IMR-90 (cell line): ENCODE data around the gene TICAM2. TPM values are rescaled to one million over a fixed set of nuclear protein-coding genes. Genes with fewer than 3 reads are reported as not detected.

Experiments
- ATAC-seq: fragments of 200-7000 bp; cut with Tn5 transposase; 2 replicates; pipeline ENCODE4 v1.9.1; 2020; ENCODE audit warnings: low read depth, mild to moderate bottlenecking, moderate library complexity
- BruUV-seq: library from RNA; stranded (reverse); fragments of 400-500 nt; replicated peaks from 2 replicates; lab custom pipeline; 2021; lab: Mats Ljungman, UMichigan
- CTCF ChIA-PET: fragments of 300-600 bp; formaldehyde crosslinking; extraction: SDS; loops from one replicate; lab custom pipeline; 2021; ENCODE audit warnings: antibody characterized with exemption; lab: Yijun Ruan, JAX
- POLR2A ChIA-PET: fragments of 300-600 bp; sonication (Branson Sonifier 250); formaldehyde crosslinking; loops from one replicate; lab custom pipeline; 2022; ENCODE audit warnings: antibody characterized with exemption; ENCODE audit not compliant: unreplicated experiment; lab: Charles Lee
- DNase-seq: peaks from one replicate; pipeline ENCODE4 v3.0.0; 2013
- H2AFZ ChIP-seq: replicated peaks from 2 replicates; pipeline ENCODE3; 2013; ENCODE audit warnings: low read length, mild to moderate bottlenecking; ENCODE audit not compliant: poor library complexity
- H2AK5ac ChIP-seq: 2 replicates; pipeline ENCODE4 v1.6.1; 2013; ENCODE audit warnings: low read depth, low read length, inconsistent platforms
- H2AK9ac ChIP-seq: replicated peaks from 2 replicates; pipeline ENCODE3; 2013; ENCODE audit warnings: mild to moderate bottlenecking, low read depth, low read length, moderate library complexity; ENCODE audit not compliant: poor library complexity
- H2BK120ac ChIP-seq: 2 replicates; pipeline ENCODE4 v1.6.1; 2013; ENCODE audit warnings: low read depth, low read length, inconsistent platforms
- H2BK15ac ChIP-seq: 3 replicates; pipeline ENCODE4 v1.6.1; 2013; ENCODE audit warnings: low read depth, low read length, inconsistent platforms
- H2BK20ac ChIP-seq: 2 replicates; pipeline ENCODE4 v1.6.1; 2013; ENCODE audit warnings: low read depth, mild to moderate bottlenecking, inconsistent platforms, low read length, moderate library complexity
- H2BK5ac ChIP-seq: 2 replicates; pipeline ENCODE4 v1.6.1; 2013; ENCODE audit warnings: mild to moderate bottlenecking, low read depth, low read length, inconsistent platforms; ENCODE audit not compliant: poor library complexity, severe bottlenecking
- H3K14ac ChIP-seq: replicated peaks from 2 replicates; pipeline ENCODE4 v1.6.1; 2013; ENCODE audit warnings: low read depth, low read length, inconsistent platforms
- H3K18ac ChIP-seq: 2 replicates; pipeline ENCODE4 v1.6.1; 2013; ENCODE audit warnings: low read depth, low read length, control low read depth
- H3K23ac ChIP-seq: 2 replicates; pipeline ENCODE4 v1.6.1; 2013; ENCODE audit warnings: low read depth, low read length, inconsistent platforms
- H3K27ac ChIP-seq: 2 replicates; pipeline ENCODE4 v1.5.1; 2013; ENCODE audit warnings: mild to moderate bottlenecking, control low read depth, low read length; ENCODE audit not compliant: insufficient read depth
- H3K27me3 ChIP-seq: 2 replicates; pipeline ENCODE4 v1.6.1; 2013; ENCODE audit warnings: low read length; ENCODE audit not compliant: control insufficient read depth, insufficient read depth
- H3K36me3 ChIP-seq: 2 replicates; pipeline ENCODE4 v1.6.1; 2013; ENCODE audit warnings: low read length, mixed read lengths; ENCODE audit not compliant: control insufficient read depth, insufficient read depth
- H3K4ac ChIP-seq: 2 replicates; pipeline ENCODE4 v1.6.1; 2013; ENCODE audit warnings: low read depth, low read length, inconsistent platforms
- H3K4me1 ChIP-seq: 2 replicates; pipeline ENCODE4 v1.6.1; 2013; ENCODE audit warnings: low read length, mixed read lengths; ENCODE audit not compliant: control insufficient read depth, insufficient read depth
- H3K4me2 ChIP-seq: 2 replicates; pipeline ENCODE4 v1.6.1; 2013; ENCODE audit warnings: low read depth, mild to moderate bottlenecking, control low read depth, low read length, moderate library complexity
- H3K4me3 ChIP-seq: 2 replicates; pipeline ENCODE4 v1.5.1; 2013; ENCODE audit warnings: low read depth, mild to moderate bottlenecking, control low read depth, low read length, moderate library complexity; ENCODE audit not compliant: insufficient read depth
- H3K56ac ChIP-seq: 2 replicates; pipeline ENCODE4 v1.6.1; 2013; ENCODE audit warnings: low read length, inconsistent platforms; ENCODE audit not compliant: insufficient read depth; ENCODE audit errors: extremely low read depth
- H3K79me1 ChIP-seq, 2 experiments: 2 replicates each; pipeline ENCODE4 v1.6.1; 2013; ENCODE audit warnings: low read length in 2 of 2, inconsistent platforms in 1 of 2, low read depth in 1 of 2
- H3K9ac ChIP-seq: 2 replicates; pipeline ENCODE4 v1.6.1; 2013; ENCODE audit warnings: low read depth, low read length, control low read depth
- H3K9me1 ChIP-seq: 2 replicates; pipeline ENCODE4 v1.6.1; 2013; ENCODE audit warnings: low read length, inconsistent platforms; ENCODE audit not compliant: insufficient read depth
- H3K9me3 ChIP-seq: 2 replicates; pipeline ENCODE4 v1.6.1; 2013; ENCODE audit warnings: low read length; ENCODE audit not compliant: control insufficient read depth, insufficient read depth
- H4K20me1 ChIP-seq: 2 replicates; pipeline ENCODE4 v1.6.1; 2013; ENCODE audit warnings: low read length, inconsistent platforms; ENCODE audit not compliant: insufficient read depth
- H4K5ac ChIP-seq: 2 replicates; pipeline ENCODE4 v1.6.1; 2013; ENCODE audit warnings: mild to moderate bottlenecking, low read depth, low read length, control low read depth
- H4K8ac ChIP-seq, 2 experiments: 2 replicates each; pipeline ENCODE4 v1.6.1; 2013; ENCODE audit warnings: low read depth in 2 of 2, low read length in 2 of 2, control low read depth in 1 of 2, inconsistent platforms in 1 of 2
- H4K91ac ChIP-seq: 2 replicates; pipeline ENCODE4 v1.6.1; 2013; ENCODE audit warnings: low read depth, low read length, inconsistent platforms; ENCODE audit not compliant: insufficient read depth
- CEBPB ChIP-seq: IDR thresholded peaks from 2 replicates; pipeline ENCODE4 v1.6.1; 2012; ENCODE audit warnings: low read depth, low read length, improper control_type of control experiment
- MAZ ChIP-seq: IDR thresholded peaks from 2 replicates; pipeline ENCODE4 v1.6.1; 2012; ENCODE audit warnings: low read depth, mild to moderate bottlenecking, low read length, improper control_type of control experiment, moderate library complexity, borderline replicate concordance
- MXI1 ChIP-seq: IDR thresholded peaks from 2 replicates; pipeline ENCODE4 v1.6.1; 2012; ENCODE audit warnings: low read depth, mild to moderate bottlenecking, low read length, moderate library complexity, borderline replicate concordance
- NFE2L2 ChIP-seq: fragments of 150-350 bp; IDR thresholded peaks from 2 replicates; pipeline ENCODE4 v1.6.1; 2016; ENCODE audit warnings: low read depth, mild to moderate bottlenecking, low read length
- POLR2A ChIP-seq: IDR thresholded peaks from 2 replicates; pipeline ENCODE4 v1.6.1; 2012; ENCODE audit warnings: mild to moderate bottlenecking, low read depth, low read length
- RCOR1 ChIP-seq: IDR thresholded peaks from 2 replicates; pipeline ENCODE4 v1.6.1; 2012; ENCODE audit warnings: mild to moderate bottlenecking, low read length, improper control_type of control experiment; ENCODE audit not compliant: insufficient replicate concordance
- WGBS, 2 experiments: methylation state at CpG; one replicate each; pipeline versions ENCODE4 v1.1.5 to v1.1.7; 2013; ENCODE audit warnings: missing lambda C conversion rate in 2 of 2; ENCODE audit not compliant: insufficient read length in 1 of 2; ENCODE audit errors: extremely low coverage in 2 of 2; 5-methylcytosine and 5-hydroxymethylcytosine counted together
- dilution Hi-C: fragments of 300-500 bp; cut with HindIII; formaldehyde crosslinking; loops from one replicate; pipeline ENCODE4 v1.14.3; 2018; ENCODE audit warnings: low sequenced_read_pairs; ENCODE audit not compliant: unreplicated experiment
- in situ Hi-C: fragments of 300-500 bp; cut with MboI; formaldehyde crosslinking; loops from 3 replicates; pipeline ENCODE4 v1.14.3; 2019; ENCODE audit warnings: low sequenced_read_pairs, inconsistent platforms, mixed read lengths
- intact Hi-C: fragments of 100-400 bp; cut with micrococcal nuclease; formaldehyde crosslinking; loops from 2 replicates; pipeline ENCODE4 v1.10.0; 2022
- polyA plus RNA-seq, 3 experiments: library from polyadenylated mRNA; depleted of rRNA; stranded (reverse); fragments of >200 nt; gene quantifications; 2 replicates each; pipeline ENCODE4 v1.2.3, GENCODE V29; 2012; ENCODE audit warnings: low replicate concordance in 1 of 3
- total RNA-seq: library from RNA; depleted of rRNA; stranded (reverse); fragments of >200 nt; gene quantifications from 2 replicates; pipeline ENCODE4 v1.2.3, GENCODE V29; 2012
- TF ChIP-seq, protein P1 (sequence below): fragments of 150-350 bp; IDR thresholded peaks from 2 replicates; pipeline ENCODE4 v1.6.1; 2017; ENCODE audit warnings: mild to moderate bottlenecking, antibody characterized with exemption, low read length, low read depth

TICAM2 gene
- total and polyA plus RNA-seq, 2 of the 4 experiments (the other 2 are of a cell fraction): 2.9 to 4.3 TPM

DNA sequence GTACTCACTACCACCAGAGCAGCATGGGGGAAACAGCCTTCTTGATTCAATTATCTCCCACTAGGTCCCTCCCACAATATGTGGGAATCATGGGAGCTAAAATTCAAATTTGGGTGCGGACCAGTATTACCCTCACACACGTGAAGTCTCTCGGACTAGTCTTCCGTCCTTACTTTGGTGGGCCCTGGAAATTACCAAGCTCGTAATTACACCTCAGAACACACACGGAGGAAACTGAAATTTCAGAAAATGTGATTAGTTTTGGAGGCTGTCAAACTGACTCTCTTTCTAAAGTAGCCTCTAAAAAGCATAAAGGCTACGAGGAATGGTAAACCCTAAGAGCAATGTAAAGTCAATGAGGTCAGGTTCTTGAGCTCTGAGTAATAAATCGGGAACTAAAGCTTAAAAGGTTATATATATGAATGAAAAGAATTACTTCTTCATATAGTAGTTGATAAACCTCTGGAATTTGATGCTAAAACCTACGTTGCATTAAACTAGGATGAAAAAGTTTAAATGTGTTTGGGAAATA, 56.9 kb downstream of the TICAM2 start (continued):
- TF ChIP-seq POLR2A: no peak

DNA sequence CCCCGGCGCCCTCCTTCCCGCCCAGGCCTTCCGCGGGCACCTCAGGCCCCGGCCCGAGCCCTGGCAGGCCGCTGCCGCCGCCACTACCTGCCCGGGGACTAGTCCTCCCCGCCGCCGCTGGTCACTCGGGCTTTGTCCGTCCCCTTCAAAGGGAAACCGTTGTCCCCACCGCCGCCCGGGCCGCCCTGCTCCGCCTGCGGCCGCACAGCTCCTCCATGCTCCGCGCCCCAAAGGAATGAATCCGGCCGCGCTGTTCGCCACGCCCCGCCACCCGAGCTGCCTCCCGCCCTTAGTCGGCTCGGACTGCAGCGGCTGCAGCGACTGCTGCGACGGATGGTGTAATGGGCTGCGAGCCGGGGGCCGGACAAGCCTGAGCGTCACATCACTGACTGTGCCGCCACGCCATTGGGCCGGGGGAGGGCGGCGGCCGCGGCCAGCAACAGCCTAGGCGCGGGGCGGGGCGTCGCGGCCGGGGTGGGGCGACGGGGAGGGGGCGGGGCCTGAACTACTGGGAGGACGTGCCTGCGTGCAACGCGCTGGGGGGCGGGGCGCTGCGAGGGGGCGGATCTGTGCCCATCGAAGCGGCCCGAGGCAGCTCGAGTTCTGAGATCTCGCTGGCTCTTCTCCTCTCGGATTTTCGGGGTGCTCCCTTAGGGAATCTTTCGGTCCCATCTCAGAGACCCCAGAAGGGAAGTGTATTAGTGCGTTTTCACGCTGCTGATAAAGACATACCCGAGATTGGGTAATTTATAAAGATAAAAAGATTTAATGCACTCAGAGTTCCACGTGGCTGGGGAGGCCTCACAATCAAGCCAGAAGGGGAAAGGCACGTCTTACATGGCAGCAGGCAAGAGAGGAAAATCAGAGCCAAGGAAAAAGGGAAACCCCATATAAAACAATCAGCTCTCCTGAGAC, 57.6 kb downstream of the TICAM2 start, which contains the start of gene FEM1C:
Gene FEM1C (minus strand): TSS at position 340 of the 915 bp plus-strand sequence. CDS start 1,282 bp downstream, outside the sequence.
- peak within 1 kb of the TSS; percentile 83 for H3K18ac ChIP-seq
- H3K56ac ChIP-seq: peak within 1 kb of the TSS; percentile 80
- H3K27ac ChIP-seq: peak within 1 kb of the TSS; percentile 92
- CTCF ChIA-PET: interaction anchor here (0.6 to 1.4 kb wide), 2 partner anchors 19 to 235 kb away, joined by 3 to 6 read pairs; no protein-coding TSS in a partner anchor
- H3K4ac ChIP-seq: peak within 1 kb of the TSS; percentile 90
- peak within 1 kb of the TSS; percentile 71 for H2BK20ac ChIP-seq
- 0 out of 3 replicates have a peak within 1 kb of the TSS, but pooled peaks have one; percentile 32 for H2BK15ac ChIP-seq
- peak; percentile 10 for TF ChIP-seq RCOR1
- peak; percentile 85 for TF ChIP-seq CEBPB
- TF ChIP-seq, protein P1, sequence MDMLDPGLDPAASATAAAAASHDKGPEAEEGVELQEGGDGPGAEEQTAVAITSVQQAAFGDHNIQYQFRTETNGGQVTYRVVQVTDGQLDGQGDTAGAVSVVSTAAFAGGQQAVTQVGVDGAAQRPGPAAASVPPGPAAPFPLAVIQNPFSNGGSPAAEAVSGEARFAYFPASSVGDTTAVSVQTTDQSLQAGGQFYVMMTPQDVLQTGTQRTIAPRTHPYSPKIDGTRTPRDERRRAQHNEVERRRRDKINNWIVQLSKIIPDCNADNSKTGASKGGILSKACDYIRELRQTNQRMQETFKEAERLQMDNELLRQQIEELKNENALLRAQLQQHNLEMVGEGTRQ: no peak
- TF ChIP-seq MXI1: peak; percentile 93
- peak; percentile 97 for TF ChIP-seq POLR2A
- peak; percentile 94; the same call in 1 of the 2 replicates for TF ChIP-seq MAZ
- TF ChIP-seq NFE2L2: no peak
- 1% methylated on average over 17 of the region's 82 CpGs; no CpG with 5 or more reads in 1 of the 2 experiments for WGBS, 2 experiments
- H2AK5ac ChIP-seq: peak within 1 kb of the TSS; percentile 87
- H4K91ac ChIP-seq: peak within 1 kb of the TSS; percentile 65
- intact Hi-C loops (loop anchor here (1.0 to 10.0 kb wide), 3 partner anchors 117 to 290 kb away; no protein-coding TSS in a partner anchor), dilution Hi-C loops (no loop called here), in situ Hi-C loops (no loop called here)
- peak within 1 kb of the TSS; percentile 92 for H2AFZ ChIP-seq
- peak within 1 kb of the TSS; percentile 86 for H3K4me3 ChIP-seq
- H3K9ac ChIP-seq: peak within 1 kb of the TSS; percentile 95
- peaks cover 2% of the 10 kb centered on the region; the same call in 1 of the 2 replicates for H3K4me1 ChIP-seq
- H3K27me3 ChIP-seq: no peaks in the 10 kb centered on the region
- H2AK9ac ChIP-seq: peak within 1 kb of the TSS; percentile 98
- H3K4me2 ChIP-seq: peak within 1 kb of the TSS; percentile 99
- H2BK5ac ChIP-seq: peak within 1 kb of the TSS; percentile 90
- peaks cover 6% of the 10 kb centered on the region for H3K9me3 ChIP-seq
- peaks cover 0 to 20% of the 10 kb centered on the region in 2 experiments; a peak in 2 of 4 replicates for H3K79me1 ChIP-seq
- DNase-seq: peak; percentile 97
- peak; percentile 97 for ATAC-seq
- peak within 1 kb of the TSS; percentile 84 for H2BK120ac ChIP-seq
- peak within 1 kb of the TSS; percentile 94 for H3K14ac ChIP-seq
- peak within 1 kb of the TSS; percentile 78 for H4K5ac ChIP-seq
- POLR2A ChIA-PET: no interaction called here
- no TSS peak for BruUV-seq
- peak within 1 kb of the TSS; percentile 91 to 97 for H4K8ac ChIP-seq
- H3K36me3 ChIP-seq: peaks cover 5% of the 10 kb centered on the region
- H3K23ac ChIP-seq: peak within 1 kb of the TSS; percentile 81
- peaks cover 42% of the 10 kb centered on the region; the same call in 1 of the 2 replicates for H4K20me1 ChIP-seq
- peaks cover 3% of the 10 kb centered on the region; the same call in 1 of the 2 replicates for H3K9me1 ChIP-seq
